GM19324 (cell line): Measurements from ENCODE around the gene PARD3.
"Not testable (repeated sequence)": the region's sequence is repeated elsewhere in the genome, so short reads cannot be mapped to it uniquely, and the experiment has no call there.

Experiments
- ATAC-seq: cut with Tn5 transposase; IDR thresholded peaks from one replicate; pipeline ENCODE4 v1.9.1; 2021; ENCODE audit warnings: mild to moderate bottlenecking, moderate library complexity; ENCODE audit not compliant: unreplicated experiment, low FRiP score

Gene PARD3

GRCh38 chr10:34815185-34816084, at the start of gene PARD3:
TSS of gene PARD3 (minus strand) at chr10:34815296. CDS start at chr10:34814995, 301 bp downstream.
- peak; percentile 49 for ATAC-seq

- no peak for ATAC-seq
Measured at GRCh38 chr10:34864149-34865067, 49.3 kb upstream of the PARD3 start.

- no peak for ATAC-seq
Measured at GRCh38 chr10:34862892-34863291, 47.8 kb upstream of the PARD3 start.

GRCh38 chr10:34861293-34862021, 46.4 kb upstream of the PARD3 start:
- no peak for ATAC-seq

- ATAC-seq, result no peak
Measured at GRCh38 chr10:34859170-34859569, 44.1 kb upstream of the PARD3 start.

- ATAC-seq, result no peak
Measured at GRCh38 chr10:34858003-34858402, 42.9 kb upstream of the PARD3 start.

- ATAC-seq, result no peak
Measured at GRCh38 chr10:34854147-34854601, 39.1 kb upstream of the PARD3 start.

GRCh38 chr10:34853357-34853756, 38.3 kb upstream of the PARD3 start:
- ATAC-seq, result no peak

- ATAC-seq, result no peak
Measured at GRCh38 chr10:34850558-34850957, 35.5 kb upstream of the PARD3 start.

- no peak for ATAC-seq
Measured at GRCh38 chr10:34850036-34850435, 34.9 kb upstream of the PARD3 start.

- ATAC-seq, result no peak
Measured at GRCh38 chr10:34845070-34845469, 30.0 kb upstream of the PARD3 start.

GRCh38 chr10:34844448-34844847, 29.4 kb upstream of the PARD3 start:
- no peak for ATAC-seq

GRCh38 chr10:34843470-34843869, 28.4 kb upstream of the PARD3 start:
- ATAC-seq, result not testable (repeated sequence)

- no peak for ATAC-seq
Measured at GRCh38 chr10:34838366-34838900, 23.3 kb upstream of the PARD3 start.

- ATAC-seq, result no peak
Measured at GRCh38 chr10:34835908-34836508, 20.9 kb upstream of the PARD3 start.

GRCh38 chr10:34834274-34834673, 19.2 kb upstream of the PARD3 start:
- ATAC-seq, result no peak

GRCh38 chr10:34830217-34830822, 15.2 kb upstream of the PARD3 start:
- ATAC-seq, result no peak

GRCh38 chr10:34826857-34827766, 12.0 kb upstream of the PARD3 start:
- no peak for ATAC-seq
